ENCODE results near the gene ESYT2. TPM values are rescaled to one million over a fixed set of nuclear protein-coding genes. Genes with fewer than 3 reads are reported as not detected.
A peak's percentile ranks its signal among the peaks of the same experiment; 100 is the strongest.

ESYT2 gene
- total RNA-seq, 1 experiment from 2014 or later: 39.0 TPM

- Histone ChIP-seq H4K8ac (replicated peaks; ENCODE audit: insufficient read length, low read depth, low read length) (no peak overlapping the region), H3K9ac (ENCODE audit: extremely low read depth, insufficient read length, low read length) (no peak overlapping the region), H3K4me2 (ENCODE audit: insufficient read depth, insufficient read length, low read length) (peak overlapping the region; percentile 10), H2BK5ac (ENCODE audit: insufficient read length, low read length) (no peak overlapping the region), H3K27ac (ENCODE audit: insufficient read length, low read depth, low read length) (no peak overlapping the region), H3K9me3 (ENCODE audit: control insufficient read depth, low read depth, low read length) (no peaks in the 10 kb centered on the region), H4K5ac (ENCODE audit: insufficient read length, low read depth, low read length) (no peak overlapping the region), H3K23ac (ENCODE audit: insufficient read length, low read depth, low read length) (no peak overlapping the region), H2BK15ac (ENCODE audit: low read depth, low read length) (no peak overlapping the region), H3K4ac (ENCODE audit: low read depth, low read length) (no peak overlapping the region), H4K20me1 (ENCODE audit: control insufficient read depth, insufficient read depth, insufficient read length) (no peaks in the 10 kb centered on the region), H2BK20ac (ENCODE audit: low read depth, low read length, poor library complexity, severe bottlenecking) (no peak overlapping the region), H3K18ac (ENCODE audit: insufficient read length, low read depth, low read length) (no peak overlapping the region), H2BK12ac (ENCODE audit: insufficient read length, low read depth, low read length) (no peak overlapping the region), H2AFZ (ENCODE audit: low read length) (no peak overlapping the region), H3K27me3 (ENCODE audit: insufficient read depth, low read length) (no peaks in the 10 kb centered on the region), H3K79me2 (ENCODE audit: insufficient read depth, low read length) (peaks cover 2% of the 10 kb centered on the region; the same call in 1 of the 2 replicates), H3K14ac (ENCODE audit: insufficient read depth, low read length) (no peak overlapping the region; the same call in 1 of the 2 replicates), H3K23me2 (ENCODE audit: insufficient read length, low read depth, low read length, poor library complexity, severe bottlenecking) (no peaks in the 10 kb centered on the region), H4K91ac (ENCODE audit: insufficient read length, low read depth, low read length) (no peak overlapping the region), H2AK5ac (ENCODE audit: insufficient read length, low read length) (no peak overlapping the region), H3T11ph (ENCODE audit: low read length) (no peak overlapping the region), H3K56ac (ENCODE audit: insufficient read length, low read depth, low read length) (no peak overlapping the region), H2BK120ac (ENCODE audit: low read depth, low read length, poor library complexity, severe bottlenecking) (no peak overlapping the region), H3K79me1 (ENCODE audit: insufficient read depth, low read depth, low read length, poor library complexity, severe bottlenecking) (no peaks in the 10 kb centered on the region), H3K4me1 (ENCODE audit: insufficient read depth, low read length) (peaks cover 2% of the 10 kb centered on the region; the same call in 1 of the 2 replicates)
- H3K36me3 Mint-ChIP-seq (ENCODE audit: insufficient read depth in 1 of 3, low read depth in 3 of 3): peaks cover under 1 to 7% (median 2%) of the 10 kb centered on the region in 3 experiments; a peak in 4 of 7 replicates
- no CpG with 5 or more reads among the region's 31 CpGs for WGBS (ENCODE audit: extremely low coverage, insufficient read length, low lambda C conversion rate)
- H3K4me3 Mint-ChIP-seq: peak overlapping the region; percentile 95 to 96
- TF ChIP-seq, protein P1, sequence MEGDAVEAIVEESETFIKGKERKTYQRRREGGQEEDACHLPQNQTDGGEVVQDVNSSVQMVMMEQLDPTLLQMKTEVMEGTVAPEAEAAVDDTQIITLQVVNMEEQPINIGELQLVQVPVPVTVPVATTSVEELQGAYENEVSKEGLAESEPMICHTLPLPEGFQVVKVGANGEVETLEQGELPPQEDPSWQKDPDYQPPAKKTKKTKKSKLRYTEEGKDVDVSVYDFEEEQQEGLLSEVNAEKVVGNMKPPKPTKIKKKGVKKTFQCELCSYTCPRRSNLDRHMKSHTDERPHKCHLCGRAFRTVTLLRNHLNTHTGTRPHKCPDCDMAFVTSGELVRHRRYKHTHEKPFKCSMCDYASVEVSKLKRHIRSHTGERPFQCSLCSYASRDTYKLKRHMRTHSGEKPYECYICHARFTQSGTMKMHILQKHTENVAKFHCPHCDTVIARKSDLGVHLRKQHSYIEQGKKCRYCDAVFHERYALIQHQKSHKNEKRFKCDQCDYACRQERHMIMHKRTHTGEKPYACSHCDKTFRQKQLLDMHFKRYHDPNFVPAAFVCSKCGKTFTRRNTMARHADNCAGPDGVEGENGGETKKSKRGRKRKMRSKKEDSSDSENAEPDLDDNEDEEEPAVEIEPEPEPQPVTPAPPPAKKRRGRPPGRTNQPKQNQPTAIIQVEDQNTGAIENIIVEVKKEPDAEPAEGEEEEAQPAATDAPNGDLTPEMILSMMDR (conservative IDR thresholded peaks at IDR 0.05): no peak
- peaks cover 36 to 50% of the 10 kb centered on the region in 2 experiments for H3K4me1 Mint-ChIP-seq
- no peaks in the 10 kb centered on the region for H3K27me3 Mint-ChIP-seq (ENCODE audit: low read depth)
- no peak overlapping the region for H3K27ac Mint-ChIP-seq
- no peak for DNase-seq
- peaks cover under 1 to 1% of the 10 kb centered on the region in 2 experiments; a peak in 3 of 5 replicates for H3K9me3 Mint-ChIP-seq
Observed at GRCh38 chr7:158856883-158857668, 27.8 kb upstream of the ESYT2 start.
